Loucy (cell line): ENCODE data around the gene CELF2.

ENCODE experiments used
- H2AFZ ChIP-seq: fragments of 200-600 bp; sonication (generic); 2 replicates; pipeline ENCODE4 v1.6.0; 2016; ENCODE audit warnings: antibody characterized with exemption, mild to moderate bottlenecking, low read length, moderate library complexity
- H3F3A ChIP-seq: fragments of 200-600 bp; 2 replicates; pipeline ENCODE4 v1.6.0; 2016; ENCODE audit warnings: antibody characterized with exemption, low read depth, mild to moderate bottlenecking
- H3K27me3 ChIP-seq: fragments of 200-600 bp; sonication (generic); 2 replicates; pipeline ENCODE4 v1.6.1; 2014; ENCODE audit warnings: low read length, mild to moderate bottlenecking; ENCODE audit not compliant: insufficient read depth, poor library complexity, severe bottlenecking
- H3K36me3 ChIP-seq: fragments of 200-600 bp; sonication (generic); 2 replicates; pipeline ENCODE4 v1.6.1; 2016; ENCODE audit warnings: low read length; ENCODE audit not compliant: insufficient read depth
- H3K4me1 ChIP-seq: fragments of 200-600 bp; sonication (generic); 2 replicates; pipeline ENCODE4 v1.5.1; 2014; ENCODE audit warnings: low read length, mild to moderate bottlenecking; ENCODE audit not compliant: insufficient read depth, poor library complexity, severe bottlenecking
- H3K4me2 ChIP-seq: fragments of 200-600 bp; sonication (generic); 2 replicates; pipeline ENCODE4 v1.6.0; 2014; ENCODE audit warnings: antibody characterized with exemption, low read length, low read depth, mild to moderate bottlenecking; ENCODE audit not compliant: poor library complexity, severe bottlenecking
- H3K4me3 ChIP-seq: fragments of 200-600 bp; sonication (generic); 2 replicates; pipeline ENCODE4 v1.5.1; 2014; ENCODE audit warnings: low read length, mild to moderate bottlenecking, mixed read lengths; ENCODE audit not compliant: poor library complexity, severe bottlenecking
- H3K79me2 ChIP-seq: fragments of 200-600 bp; sonication (generic); 2 replicates; pipeline ENCODE4 v1.6.1; 2014; ENCODE audit warnings: low read length; ENCODE audit not compliant: insufficient read depth
- H3K9ac ChIP-seq: fragments of 200-600 bp; sonication (generic); 2 replicates; pipeline ENCODE4 v1.6.0; 2014; ENCODE audit warnings: mild to moderate bottlenecking, low read depth, low read length, moderate library complexity; ENCODE audit not compliant: poor library complexity, severe bottlenecking
- H3K9me2 ChIP-seq: fragments of 200-600 bp; sonication (generic); replicated peaks from 2 replicates; pipeline ENCODE4 v1.6.1; 2016; ENCODE audit warnings: low read depth, low read length, mixed read lengths
- H3K9me3 ChIP-seq: fragments of 200-600 bp; sonication (generic); 2 replicates; pipeline ENCODE4 v1.6.1; 2014; ENCODE audit warnings: mild to moderate bottlenecking, antibody characterized with exemption, low read length, low read depth; ENCODE audit not compliant: insufficient read depth
- H4K20me1 ChIP-seq: fragments of 200-600 bp; sonication (generic); 2 replicates; pipeline ENCODE4 v1.6.0; 2014; ENCODE audit warnings: antibody characterized with exemption, low read length, mild to moderate bottlenecking; ENCODE audit not compliant: insufficient read depth, poor library complexity, severe bottlenecking
- EZH2phosphoT487 ChIP-seq: fragments of 200-600 bp; IDR thresholded peaks from 2 replicates; pipeline ENCODE4 v1.6.1; 2018; ENCODE audit warnings: antibody characterized with exemption, mild to moderate bottlenecking, moderate library complexity, borderline replicate concordance
- TF ChIP-seq, protein P1 (sequence below): fragments of 200-600 bp; sonication (generic); conservative IDR thresholded peaks from 2 replicates; pipeline ENCODE4 v1.5.1; 2014; ENCODE audit warnings: mild to moderate bottlenecking, antibody characterized with exemption, low read length

CELF2 gene

DNA sequence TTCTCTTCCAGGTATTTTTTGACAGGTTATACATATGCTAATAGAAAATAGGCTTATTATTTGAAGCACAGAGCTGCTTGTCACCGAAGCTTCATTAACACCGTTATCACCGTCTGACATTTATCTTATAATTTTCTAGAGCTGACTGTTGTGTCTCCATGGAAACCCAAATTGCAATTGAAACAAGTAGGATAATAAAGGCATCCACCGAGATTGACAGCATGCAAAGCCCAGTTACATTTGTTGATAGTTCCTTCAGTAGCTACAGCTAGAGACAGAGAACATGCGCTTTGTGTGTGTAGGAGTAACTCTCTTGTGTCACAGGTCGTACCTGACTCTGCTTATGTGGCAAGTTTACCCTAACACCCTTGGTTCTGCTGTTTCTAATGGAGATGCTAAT, 135.6 kb downstream of the CELF2 start:
- H3K79me2 ChIP-seq: no peaks in the 10 kb centered on the region
- no peak overlapping the region for H2AFZ ChIP-seq
- no peak overlapping the region for H3K4me2 ChIP-seq
- H3K9me2 ChIP-seq: no peaks in the 10 kb centered on the region
- H3K27me3 ChIP-seq: no peaks in the 10 kb centered on the region
- no peaks in the 10 kb centered on the region for H3F3A ChIP-seq
- H3K4me1 ChIP-seq: peaks cover 65% of the 10 kb centered on the region
- H3K4me3 ChIP-seq: no peak overlapping the region
- no peak for TF ChIP-seq EZH2phosphoT487
- TF ChIP-seq, protein P1, sequence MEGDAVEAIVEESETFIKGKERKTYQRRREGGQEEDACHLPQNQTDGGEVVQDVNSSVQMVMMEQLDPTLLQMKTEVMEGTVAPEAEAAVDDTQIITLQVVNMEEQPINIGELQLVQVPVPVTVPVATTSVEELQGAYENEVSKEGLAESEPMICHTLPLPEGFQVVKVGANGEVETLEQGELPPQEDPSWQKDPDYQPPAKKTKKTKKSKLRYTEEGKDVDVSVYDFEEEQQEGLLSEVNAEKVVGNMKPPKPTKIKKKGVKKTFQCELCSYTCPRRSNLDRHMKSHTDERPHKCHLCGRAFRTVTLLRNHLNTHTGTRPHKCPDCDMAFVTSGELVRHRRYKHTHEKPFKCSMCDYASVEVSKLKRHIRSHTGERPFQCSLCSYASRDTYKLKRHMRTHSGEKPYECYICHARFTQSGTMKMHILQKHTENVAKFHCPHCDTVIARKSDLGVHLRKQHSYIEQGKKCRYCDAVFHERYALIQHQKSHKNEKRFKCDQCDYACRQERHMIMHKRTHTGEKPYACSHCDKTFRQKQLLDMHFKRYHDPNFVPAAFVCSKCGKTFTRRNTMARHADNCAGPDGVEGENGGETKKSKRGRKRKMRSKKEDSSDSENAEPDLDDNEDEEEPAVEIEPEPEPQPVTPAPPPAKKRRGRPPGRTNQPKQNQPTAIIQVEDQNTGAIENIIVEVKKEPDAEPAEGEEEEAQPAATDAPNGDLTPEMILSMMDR: no peak
- no peaks in the 10 kb centered on the region for H3K9me3 ChIP-seq
- no peaks in the 10 kb centered on the region for H3K36me3 ChIP-seq
- no peaks in the 10 kb centered on the region for H4K20me1 ChIP-seq
- no peak overlapping the region for H3K9ac ChIP-seq

DNA sequence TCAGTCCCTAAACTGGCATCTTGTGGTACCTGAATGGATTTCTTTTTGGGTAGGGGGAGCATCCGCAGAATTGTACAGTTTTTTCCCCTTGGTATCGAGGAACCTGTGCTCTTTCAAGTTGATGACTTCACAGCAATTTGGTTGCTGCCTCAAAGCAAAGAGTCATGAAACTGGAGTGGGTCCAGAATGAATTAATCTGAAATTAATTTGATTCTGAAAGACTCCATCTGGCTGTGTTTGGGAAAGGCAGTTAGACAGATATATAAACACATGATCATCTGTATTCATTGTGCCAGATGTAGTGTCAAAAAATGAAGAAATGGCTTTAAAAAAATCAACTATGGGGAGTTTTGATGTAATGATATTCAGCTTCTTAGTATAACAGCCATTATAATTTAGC, 136.1 kb downstream of the CELF2 start:
- H3K27me3 ChIP-seq: no peaks in the 10 kb centered on the region
- H3K4me2 ChIP-seq: no peak overlapping the region
- H2AFZ ChIP-seq: no peak overlapping the region
- H3K9ac ChIP-seq: no peak overlapping the region
- no peaks in the 10 kb centered on the region for H3K9me2 ChIP-seq
- TF ChIP-seq EZH2phosphoT487: no peak
- TF ChIP-seq, protein P1: no peak
- H3K9me3 ChIP-seq: no peaks in the 10 kb centered on the region
- no peaks in the 10 kb centered on the region for H4K20me1 ChIP-seq
- H3F3A ChIP-seq: no peaks in the 10 kb centered on the region
- no peaks in the 10 kb centered on the region for H3K36me3 ChIP-seq
- peaks cover 63% of the 10 kb centered on the region for H3K4me1 ChIP-seq
- H3K79me2 ChIP-seq: no peaks in the 10 kb centered on the region
- H3K4me3 ChIP-seq: no peak overlapping the region

DNA sequence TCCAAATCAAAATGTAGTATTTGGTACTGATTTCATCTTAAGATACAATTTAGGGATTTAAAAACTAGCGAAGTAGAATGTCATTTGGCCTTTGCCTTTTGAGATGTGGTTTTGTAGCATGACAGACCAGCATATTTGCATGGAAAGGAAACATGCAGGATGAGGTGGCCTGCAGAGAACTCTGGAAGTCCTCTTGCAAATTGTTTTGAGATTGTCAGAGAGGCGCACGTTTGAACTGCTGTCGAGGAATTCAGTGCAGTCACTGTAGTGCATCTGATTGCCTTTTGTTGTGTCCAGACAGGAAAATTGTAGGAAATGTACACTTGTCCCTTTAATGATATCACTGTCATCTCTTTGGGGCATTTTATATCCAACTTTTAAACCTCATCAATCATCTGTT, 136.7 kb downstream of the CELF2 start:
- Histone ChIP-seq H4K20me1 (no peaks in the 10 kb centered on the region), H3K9ac (no peak overlapping the region), H3K27me3 (no peaks in the 10 kb centered on the region), H3K4me1 (peaks cover 58% of the 10 kb centered on the region), H3K9me3 (no peaks in the 10 kb centered on the region), H3F3A (no peaks in the 10 kb centered on the region), H3K4me3 (no peak overlapping the region), H3K36me3 (no peaks in the 10 kb centered on the region), H3K4me2 (no peak overlapping the region), H3K79me2 (no peaks in the 10 kb centered on the region), H3K9me2 (no peaks in the 10 kb centered on the region), H2AFZ (no peak overlapping the region)
- TF ChIP-seq, protein P1: no peak
- no peak for TF ChIP-seq EZH2phosphoT487
